T47D (cell line): ENCODE results near the gene CCDC112.
"Not testable (repeated sequence)": the region's sequence is repeated elsewhere in the genome, so short reads cannot be mapped to it uniquely, and the experiment has no call there.

ENCODE experiments used
- DNase-seq, 2 experiments: peaks; one replicate each; pipeline versions ENCODE4 v3.0.0 to v3.0.0-alpha.2; 2011 to 2012; ENCODE audit warnings: low read depth in 1 of 2, low spot score in 1 of 2
- JUND ChIP-seq: IDR thresholded peaks from 2 replicates; pipeline ENCODE4 v1.6.1; 2012; ENCODE audit warnings: low read depth
- in situ Hi-C: cut with HindIII; loops from 2 replicates; pipeline ENCODE4 v1.10.0; 2016; ENCODE audit warnings: low sequenced_read_pairs, low pct_unique_long_range_greater_than_20kb

CCDC112 gene

GRCh38 chr5:115296124-115297022 is at the start of gene CCDC112:
Gene CCDC112 (minus strand): TSS chr5:115296654. CDS start chr5:115296543, 111 bp downstream.
- in situ Hi-C loops = no loop called here
- peak; percentile 88 to 93 for DNase-seq
- no peak for TF ChIP-seq JUND

- DNase-seq = no peak
- no peak for TF ChIP-seq JUND
- in situ Hi-C loops = no loop called here
Observed at GRCh38 chr5:115345344-115345743, 48.9 kb upstream of the CCDC112 start.

GRCh38 chr5:115343855-115344254 is 47.4 kb upstream of the CCDC112 start:
- in situ Hi-C loops = no loop called here
- no peak for DNase-seq
- TF ChIP-seq JUND = no peak

- DNase-seq = no peak
- no peak for TF ChIP-seq JUND
Observed at GRCh38 chr5:115342590-115343377, 46.3 kb upstream of the CCDC112 start.

GRCh38 chr5:115341745-115342144 is 45.3 kb upstream of the CCDC112 start:
- no peak for DNase-seq
- no peak for TF ChIP-seq JUND
- in situ Hi-C loops = no loop called here

More at GRCh38 chr5:115342590-115343377, 46.3 kb upstream of the CCDC112 start:
- in situ Hi-C loops = no loop called here

GRCh38 chr5:115338851-115339250 is 42.4 kb upstream of the CCDC112 start:
- in situ Hi-C loops = no loop called here
- TF ChIP-seq JUND = no peak
- DNase-seq = no peak

- DNase-seq = no peak
- TF ChIP-seq JUND = no peak
- in situ Hi-C loops = no loop called here
Observed at GRCh38 chr5:115337882-115338281, 41.4 kb upstream of the CCDC112 start.

GRCh38 chr5:115336964-115337363 is 40.5 kb upstream of the CCDC112 start:
- DNase-seq = no peak
- no peak for TF ChIP-seq JUND
- in situ Hi-C loops = no loop called here

- no peak for TF ChIP-seq JUND
- in situ Hi-C loops = no loop called here
- no peak for DNase-seq
Observed at GRCh38 chr5:115336201-115336720, 39.8 kb upstream of the CCDC112 start.

- in situ Hi-C loops = no loop called here
- DNase-seq = no peak
- TF ChIP-seq JUND = no peak
Observed at GRCh38 chr5:115335301-115335700, 38.8 kb upstream of the CCDC112 start.

- in situ Hi-C loops = no loop called here
- no peak for DNase-seq
- TF ChIP-seq JUND = no peak
Observed at GRCh38 chr5:115333164-115333563, 36.7 kb upstream of the CCDC112 start.

GRCh38 chr5:115330830-115331229 is 34.4 kb upstream of the CCDC112 start:
- in situ Hi-C loops = no loop called here
- no peak for DNase-seq
- TF ChIP-seq JUND = no peak

GRCh38 chr5:115329475-115329874 is 33.0 kb upstream of the CCDC112 start:
- in situ Hi-C loops = no loop called here
- no peak for DNase-seq
- TF ChIP-seq JUND = no peak

- DNase-seq, in situ Hi-C loops: not testable (repeated sequence)
Observed at GRCh38 chr5:115328617-115329274, 32.3 kb upstream of the CCDC112 start.
